DND-41 (cell line): ENCODE measurements around the gene IFNA21.

Experiments used
- CTCF ChIP-seq: IDR thresholded peaks from 2 replicates; pipeline ENCODE4 v1.5.1; 2012; ENCODE audit warnings: borderline replicate concordance, low read length, moderate library complexity, mild to moderate bottlenecking; ENCODE audit not compliant: poor library complexity, severe bottlenecking; ENCODE audit errors: extremely low read depth
- EZH2 ChIP-seq: IDR thresholded peaks from 3 replicates; pipeline ENCODE4 v1.6.1; 2012; ENCODE audit warnings: borderline replicate concordance, low read depth, mild to moderate bottlenecking, moderate library complexity, low read length, inconsistent platforms; ENCODE audit not compliant: severe bottlenecking

- TF ChIP-seq CTCF (no peak), EZH2 (no peak)
These were observed 29.4 kb downstream of the IFNA21 start for GRCh38 chr9:21137020-21137419.
